ENCODE data around the gene AGO4.

The AGO4 gene

DNA sequence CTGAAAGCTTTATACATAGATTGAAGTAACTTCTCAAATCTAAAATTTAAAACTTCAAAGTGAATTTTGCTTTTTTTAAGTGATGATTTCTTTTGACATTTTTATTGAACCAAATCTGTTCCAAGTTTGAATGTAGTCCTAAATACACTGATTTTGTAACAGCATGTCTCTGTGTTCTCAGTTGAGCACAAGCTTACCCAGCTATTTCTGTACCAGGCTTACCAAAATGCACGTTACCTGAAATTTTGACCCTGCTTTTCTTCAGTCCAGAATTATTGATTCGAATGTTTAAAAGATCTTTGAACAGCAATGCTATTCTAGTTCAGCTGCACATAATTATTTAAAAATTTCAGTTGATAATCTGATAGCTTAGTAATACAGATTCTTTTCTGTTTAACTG, 25.6 kb downstream of the AGO4 start:
- Histone ChIP-seq H3K9ac (ENCODE audit: low read length) (no peak overlapping the region), H3K4me1 (ENCODE audit: control insufficient read depth, insufficient read depth, low read length) (no peaks in the 10 kb centered on the region), H3K9me3 (ENCODE audit: control insufficient read depth, low read length) (no peaks in the 10 kb centered on the region), H3K27me3 (ENCODE audit: control insufficient read depth, insufficient read depth, low read length) (no peaks in the 10 kb centered on the region), H3K4me3 (ENCODE audit: low read length) (no peak overlapping the region), H3K36me3 (ENCODE audit: control insufficient read depth, insufficient read depth, low read length) (peaks cover 6% of the 10 kb centered on the region)

DNA sequence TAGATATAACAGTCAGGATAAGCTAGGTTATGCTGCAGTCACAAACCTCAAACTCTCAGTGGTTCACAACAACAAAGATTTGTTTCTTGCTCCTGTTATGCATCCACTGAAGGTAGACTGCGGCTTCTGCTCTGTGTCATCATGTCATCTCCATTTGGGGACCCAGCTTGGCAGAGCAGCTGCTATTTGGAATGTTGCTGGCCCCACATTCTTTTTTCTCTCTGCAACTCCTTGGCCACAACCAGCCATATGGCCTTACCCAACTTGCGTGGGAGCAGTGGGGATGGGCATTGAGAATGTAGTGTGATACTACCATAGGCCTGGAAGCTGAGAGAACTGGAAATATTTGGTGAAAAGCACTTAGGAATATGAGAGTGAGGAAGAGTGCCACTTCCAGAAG, 26.4 kb downstream of the AGO4 start:
- Histone ChIP-seq H3K9me3 (ENCODE audit: control insufficient read depth, low read length) (no peaks in the 10 kb centered on the region), H3K4me3 (ENCODE audit: low read length) (no peak overlapping the region), H3K9ac (ENCODE audit: low read length) (no peak overlapping the region), H3K36me3 (ENCODE audit: control insufficient read depth, insufficient read depth, low read length) (peaks cover 6% of the 10 kb centered on the region), H3K4me1 (ENCODE audit: control insufficient read depth, insufficient read depth, low read length) (no peaks in the 10 kb centered on the region), H3K27me3 (ENCODE audit: control insufficient read depth, insufficient read depth, low read length) (no peaks in the 10 kb centered on the region)

DNA sequence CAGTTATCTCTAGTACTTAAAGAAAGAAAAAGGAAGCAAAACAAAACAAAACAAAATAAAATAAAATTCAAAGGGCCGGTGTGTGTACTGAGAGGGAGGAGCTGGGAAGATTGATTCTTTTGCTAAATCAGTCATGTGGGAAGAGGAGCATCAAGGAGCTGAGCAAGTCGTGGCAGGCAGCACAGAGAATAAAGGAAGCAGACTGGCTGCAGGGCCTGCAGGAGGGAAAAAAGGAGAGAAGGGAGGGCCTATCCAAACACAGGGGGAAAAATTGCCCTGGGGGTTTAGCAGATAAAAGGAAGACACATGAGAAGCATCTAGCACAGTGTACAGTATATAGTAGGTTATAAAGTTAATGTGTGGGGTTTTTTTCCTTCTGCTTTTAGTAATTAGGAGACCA, 27.6 kb downstream of the AGO4 start:
- Histone ChIP-seq H3K36me3 (ENCODE audit: control insufficient read depth, insufficient read depth, low read length) (peaks cover 6% of the 10 kb centered on the region), H3K4me3 (ENCODE audit: low read length) (no peak overlapping the region), H3K9me3 (ENCODE audit: control insufficient read depth, low read length) (no peaks in the 10 kb centered on the region), H3K27me3 (ENCODE audit: control insufficient read depth, insufficient read depth, low read length) (no peaks in the 10 kb centered on the region), H3K4me1 (ENCODE audit: control insufficient read depth, insufficient read depth, low read length) (no peaks in the 10 kb centered on the region), H3K9ac (ENCODE audit: low read length) (no peak overlapping the region)

DNA sequence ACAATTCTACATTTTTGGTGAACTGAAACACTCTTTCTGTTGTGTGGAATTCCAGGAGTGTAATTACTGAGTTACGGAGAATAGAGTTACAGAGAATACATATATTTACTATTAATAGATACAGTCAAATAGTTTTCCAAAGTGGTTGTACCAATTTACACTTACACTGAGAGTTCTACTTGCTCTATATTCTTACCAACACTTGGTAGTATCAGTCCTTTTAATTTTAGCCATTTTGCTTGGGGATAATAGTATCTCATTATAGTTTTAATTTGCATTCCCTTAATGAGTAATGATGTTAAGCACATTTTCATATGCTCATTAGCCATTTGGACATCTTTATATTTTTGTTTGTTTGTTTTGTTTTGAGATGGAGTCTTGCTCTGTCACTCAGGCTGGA, 28.9 kb downstream of the AGO4 start:
- Histone ChIP-seq H3K4me1 (ENCODE audit: control insufficient read depth, insufficient read depth, low read length) (no peaks in the 10 kb centered on the region), H3K36me3 (ENCODE audit: control insufficient read depth, insufficient read depth, low read length) (peaks cover 9% of the 10 kb centered on the region), H3K9ac (ENCODE audit: low read length) (no peak overlapping the region)

DNA sequence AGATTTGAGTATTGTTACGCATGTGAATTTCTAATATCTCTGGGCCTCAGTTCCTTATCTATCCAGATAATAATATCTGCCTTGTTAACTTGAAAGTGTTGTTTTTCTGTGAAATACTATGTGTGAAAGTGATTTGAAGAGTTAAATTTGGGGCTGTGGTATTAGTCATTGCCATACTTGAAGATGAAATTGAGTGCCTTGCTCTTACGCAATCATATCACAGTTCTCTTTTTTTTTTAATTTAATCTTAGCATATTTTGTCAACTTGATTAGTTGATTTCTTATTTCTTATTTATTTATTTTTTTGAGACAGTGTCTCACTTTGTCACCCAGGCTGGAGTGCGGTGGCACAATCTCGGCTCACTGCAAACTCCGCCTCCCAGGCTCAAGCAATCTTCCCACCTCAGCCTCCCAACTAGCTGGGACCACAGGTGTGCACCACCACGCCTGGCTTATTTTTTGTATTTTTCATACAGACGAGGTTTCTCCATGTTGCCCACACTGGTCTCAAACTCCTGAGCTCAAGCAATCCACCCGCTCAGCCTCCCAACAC, 31.0 kb downstream of the AGO4 start:
- Histone ChIP-seq H3K36me3 (ENCODE audit: control insufficient read depth, insufficient read depth, low read length) (peaks cover 9% of the 10 kb centered on the region), H3K4me1 (ENCODE audit: control insufficient read depth, insufficient read depth, low read length) (no peaks in the 10 kb centered on the region), H3K9me3 (ENCODE audit: control insufficient read depth, low read length) (no peaks in the 10 kb centered on the region), H3K27me3 (ENCODE audit: control insufficient read depth, insufficient read depth, low read length) (no peaks in the 10 kb centered on the region), H3K9ac (ENCODE audit: low read length) (no peak overlapping the region), H3K4me3 (ENCODE audit: low read length) (no peak overlapping the region)

More for the DNA sequence above, 28.9 kb downstream of the AGO4 start:
- no peak overlapping the region for H3K4me3 ChIP-seq (ENCODE audit: low read length)
- H3K9me3 ChIP-seq (ENCODE audit: control insufficient read depth, low read length) = no peaks in the 10 kb centered on the region
- no peaks in the 10 kb centered on the region for H3K27me3 ChIP-seq (ENCODE audit: control insufficient read depth, insufficient read depth, low read length)

DNA sequence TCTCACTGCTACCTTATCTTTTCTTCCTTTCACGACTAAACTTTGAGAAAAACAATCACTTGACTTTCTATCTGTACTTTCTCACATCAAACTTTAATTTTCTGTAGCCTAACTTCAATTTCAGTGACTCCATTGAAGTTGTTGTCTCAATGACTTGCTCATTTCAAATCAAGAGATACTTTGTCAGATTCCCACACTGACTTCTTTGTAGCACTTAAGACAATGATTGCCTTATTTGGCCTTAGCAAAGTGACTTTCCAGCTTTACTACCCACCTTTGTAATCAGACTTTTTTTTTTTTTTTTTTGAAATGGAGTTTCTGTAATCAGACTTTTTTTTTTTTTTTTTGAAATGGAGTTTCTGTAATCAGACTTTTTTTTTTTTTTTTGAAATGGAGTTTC, 37.0 kb downstream of the AGO4 start:
- Histone ChIP-seq H3K4me1 (ENCODE audit: control insufficient read depth, insufficient read depth, low read length) (no peaks in the 10 kb centered on the region), H3K9ac (ENCODE audit: low read length) (no peak overlapping the region), H3K4me3 (ENCODE audit: low read length) (no peak overlapping the region), H3K27me3 (ENCODE audit: control insufficient read depth, insufficient read depth, low read length) (no peaks in the 10 kb centered on the region), H3K9me3 (ENCODE audit: control insufficient read depth, low read length) (no peaks in the 10 kb centered on the region), H3K36me3 (ENCODE audit: control insufficient read depth, insufficient read depth, low read length) (peaks cover 3% of the 10 kb centered on the region)

DNA sequence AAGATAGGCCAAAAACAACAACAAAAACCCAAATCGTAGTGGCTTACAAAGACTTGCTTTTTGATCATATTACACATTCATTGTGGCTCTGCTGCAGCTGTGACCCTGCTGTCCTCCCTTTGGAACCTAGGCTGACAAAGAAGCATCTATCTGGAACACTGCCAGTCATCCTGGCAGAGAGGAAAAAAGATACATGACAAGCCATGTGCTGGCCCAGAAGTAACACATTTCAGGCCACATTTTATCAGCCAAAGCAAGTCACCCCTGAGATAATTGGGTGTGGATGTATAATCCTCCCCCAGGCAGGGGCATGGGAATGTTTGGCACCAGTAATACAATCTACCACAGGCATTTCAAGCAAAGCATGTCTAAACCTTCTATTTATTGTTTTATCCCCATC, 38.0 kb downstream of the AGO4 start:
- Histone ChIP-seq H3K9ac (ENCODE audit: low read length) (no peak overlapping the region), H3K36me3 (ENCODE audit: control insufficient read depth, insufficient read depth, low read length) (peaks cover 3% of the 10 kb centered on the region), H3K4me1 (ENCODE audit: control insufficient read depth, insufficient read depth, low read length) (no peaks in the 10 kb centered on the region), H3K9me3 (ENCODE audit: control insufficient read depth, low read length) (no peaks in the 10 kb centered on the region), H3K4me3 (ENCODE audit: low read length) (no peak overlapping the region), H3K27me3 (ENCODE audit: control insufficient read depth, insufficient read depth, low read length) (no peaks in the 10 kb centered on the region)

DNA sequence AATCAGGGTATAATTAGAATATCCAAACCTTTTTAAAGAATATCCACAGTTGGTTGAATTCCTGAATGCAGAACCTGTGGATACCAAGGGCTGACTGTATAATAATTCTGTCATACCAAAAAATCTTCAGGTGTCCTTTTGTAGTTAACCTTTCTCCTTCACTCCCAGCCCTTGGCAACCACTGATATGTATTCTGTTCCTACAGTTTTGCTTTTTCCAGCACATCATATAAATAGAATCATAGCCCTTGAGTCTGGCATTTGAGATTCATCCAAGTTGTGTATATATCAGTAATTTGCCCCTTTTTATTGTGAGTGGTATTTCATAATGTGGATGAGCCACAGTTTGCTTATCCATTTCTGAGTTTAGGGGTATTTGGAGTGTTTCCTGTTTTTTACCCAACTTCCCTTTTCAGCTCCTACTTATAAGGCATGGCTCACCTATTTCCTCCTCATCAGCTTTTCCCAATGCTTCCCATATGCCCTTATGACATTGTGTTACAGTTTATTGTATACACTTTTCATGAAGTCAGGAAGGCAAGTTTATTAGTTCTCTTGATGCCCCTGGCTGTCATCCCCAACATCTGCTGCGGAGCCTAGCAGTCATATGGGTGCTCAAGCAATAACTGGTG, 40.2 kb downstream of the AGO4 start:
- Histone ChIP-seq H3K27me3 (ENCODE audit: control insufficient read depth, insufficient read depth, low read length) (no peaks in the 10 kb centered on the region), H3K9me3 (ENCODE audit: control insufficient read depth, low read length) (no peaks in the 10 kb centered on the region), H3K4me3 (ENCODE audit: low read length) (no peak overlapping the region), H3K9ac (ENCODE audit: low read length) (no peak overlapping the region), H3K36me3 (ENCODE audit: control insufficient read depth, insufficient read depth, low read length) (no peaks in the 10 kb centered on the region), H3K4me1 (ENCODE audit: control insufficient read depth, insufficient read depth, low read length) (no peaks in the 10 kb centered on the region)

DNA sequence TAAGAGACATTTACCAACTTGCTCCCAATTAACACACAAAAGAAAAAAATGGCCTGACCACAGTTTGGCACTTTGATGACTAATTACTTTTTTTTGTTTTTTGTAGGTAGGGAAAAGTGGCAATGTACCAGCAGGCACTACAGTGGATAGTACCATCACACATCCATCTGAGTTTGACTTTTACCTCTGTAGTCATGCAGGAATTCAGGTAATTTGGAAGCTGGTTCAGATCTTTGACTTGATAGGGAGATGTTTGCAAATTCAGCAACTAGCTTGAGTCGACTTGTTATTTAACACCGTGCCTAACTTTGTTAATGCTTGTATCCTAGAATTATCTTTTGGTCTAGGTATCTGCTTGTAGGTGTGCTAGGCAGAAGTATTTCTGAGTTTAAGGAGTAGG, 42.2 kb downstream of the AGO4 start:
- Histone ChIP-seq H3K4me1 (ENCODE audit: control insufficient read depth, insufficient read depth, low read length) (no peaks in the 10 kb centered on the region), H3K9ac (ENCODE audit: low read length) (no peak overlapping the region), H3K4me3 (ENCODE audit: low read length) (no peak overlapping the region), H3K36me3 (ENCODE audit: control insufficient read depth, insufficient read depth, low read length) (no peaks in the 10 kb centered on the region), H3K9me3 (ENCODE audit: control insufficient read depth, low read length) (no peaks in the 10 kb centered on the region), H3K27me3 (ENCODE audit: control insufficient read depth, insufficient read depth, low read length) (no peaks in the 10 kb centered on the region)

DNA sequence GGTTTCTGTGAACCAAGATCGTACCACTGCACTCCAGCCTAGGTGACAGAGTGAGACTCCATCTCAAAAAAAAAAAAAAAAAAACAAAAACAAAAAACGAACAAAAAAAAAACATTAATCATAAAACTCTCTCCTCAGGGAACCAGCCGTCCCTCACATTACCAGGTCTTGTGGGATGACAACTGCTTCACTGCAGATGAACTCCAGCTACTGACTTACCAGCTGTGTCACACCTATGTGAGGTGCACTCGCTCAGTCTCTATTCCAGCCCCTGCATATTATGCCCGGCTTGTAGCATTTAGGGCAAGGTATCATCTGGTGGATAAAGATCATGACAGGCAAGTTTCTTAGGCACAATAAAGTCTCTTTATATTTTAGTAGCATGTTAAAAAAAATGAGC, 42.9 kb downstream of the AGO4 start:
- Histone ChIP-seq H3K9me3 (ENCODE audit: control insufficient read depth, low read length) (no peaks in the 10 kb centered on the region), H3K27me3 (ENCODE audit: control insufficient read depth, insufficient read depth, low read length) (no peaks in the 10 kb centered on the region), H3K4me1 (ENCODE audit: control insufficient read depth, insufficient read depth, low read length) (no peaks in the 10 kb centered on the region), H3K9ac (ENCODE audit: low read length) (no peak overlapping the region), H3K4me3 (ENCODE audit: low read length) (no peak overlapping the region), H3K36me3 (ENCODE audit: control insufficient read depth, insufficient read depth, low read length) (no peaks in the 10 kb centered on the region)

DNA sequence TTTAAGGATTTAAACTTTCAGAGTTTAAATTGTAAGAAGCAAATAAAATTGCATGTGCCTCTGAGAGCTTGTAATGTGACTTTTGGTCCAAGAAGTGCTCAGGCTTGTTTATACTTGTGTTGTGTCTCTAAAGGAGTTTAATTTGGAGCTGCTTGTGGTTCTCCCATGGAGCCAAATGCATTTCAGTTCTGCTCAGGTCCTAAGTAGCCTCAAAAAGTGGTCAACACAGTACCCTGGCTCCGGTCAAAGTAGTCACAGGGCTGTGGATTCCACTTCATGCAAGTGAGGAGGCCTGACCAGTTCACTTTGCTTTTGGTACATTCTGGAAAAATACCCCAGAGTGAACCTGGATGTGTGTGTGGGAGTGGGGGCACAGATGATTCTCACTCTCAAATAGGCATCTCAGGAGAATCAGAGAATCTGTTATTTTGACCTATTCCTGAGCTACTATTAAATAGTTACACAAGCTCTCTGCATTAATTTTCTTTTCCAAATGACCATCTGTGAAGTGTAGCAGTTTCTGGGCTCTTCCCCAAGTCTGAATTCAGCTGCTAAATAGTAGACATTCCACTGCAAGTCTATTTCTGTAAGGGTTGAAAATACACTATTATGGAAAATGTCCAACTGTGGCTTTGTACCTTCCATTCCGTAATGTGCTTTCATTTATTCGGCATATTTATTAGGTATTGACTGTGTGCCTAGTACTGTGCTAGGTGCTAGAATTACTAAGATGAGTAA, 43.5 kb downstream of the AGO4 start:
- no peak overlapping the region for H3K9ac ChIP-seq (ENCODE audit: low read length)
- no peaks in the 10 kb centered on the region for H3K27me3 ChIP-seq (ENCODE audit: control insufficient read depth, insufficient read depth, low read length)
- H3K36me3 ChIP-seq (ENCODE audit: control insufficient read depth, insufficient read depth, low read length) = no peaks in the 10 kb centered on the region
- no peaks in the 10 kb centered on the region for H3K9me3 ChIP-seq (ENCODE audit: control insufficient read depth, low read length)
- no peak overlapping the region for H3K4me3 ChIP-seq (ENCODE audit: low read length)
- H3K4me1 ChIP-seq (ENCODE audit: control insufficient read depth, insufficient read depth, low read length) = no peaks in the 10 kb centered on the region

DNA sequence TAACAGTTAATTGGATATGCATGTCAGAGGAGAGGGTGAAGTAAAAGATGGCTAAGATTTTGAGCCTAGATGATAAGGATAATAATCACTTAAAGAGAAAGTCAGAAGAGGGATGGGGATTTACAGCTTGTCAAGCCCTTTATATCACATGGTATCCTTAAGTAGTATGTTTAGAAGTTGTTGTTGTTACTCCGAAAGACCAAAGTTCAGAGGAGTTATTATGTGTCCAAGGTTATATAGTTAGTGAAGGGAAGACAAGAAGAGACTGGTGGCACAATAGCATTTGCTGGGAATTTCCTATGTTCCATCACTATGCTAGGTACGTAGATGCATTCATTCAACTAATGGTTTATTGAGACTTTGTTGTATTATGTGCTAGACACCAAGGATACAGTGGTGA, 44.4 kb downstream of the AGO4 start:
- Histone ChIP-seq H3K36me3 (ENCODE audit: control insufficient read depth, insufficient read depth, low read length) (no peaks in the 10 kb centered on the region), H3K9ac (ENCODE audit: low read length) (no peak overlapping the region), H3K27me3 (ENCODE audit: control insufficient read depth, insufficient read depth, low read length) (no peaks in the 10 kb centered on the region), H3K9me3 (ENCODE audit: control insufficient read depth, low read length) (no peaks in the 10 kb centered on the region), H3K4me3 (ENCODE audit: low read length) (no peak overlapping the region), H3K4me1 (ENCODE audit: control insufficient read depth, insufficient read depth, low read length) (no peaks in the 10 kb centered on the region)
